ENCODE measurements around the gene DHRS9. TPM values are rescaled to one million over a fixed set of nuclear protein-coding genes. Genes with fewer than 3 reads are reported as not detected.

Gene DHRS9
- total and polyA plus RNA-seq, 9 of the 15 experiments (the other 6 are each of a cell fraction or from before 2014, with no cell fraction given) = 0.27 to 1.7 (median 0.69) TPM

GRCh38 chr2:169131587-169132512 lies 62.5 kb downstream of the DHRS9 start (continued):
- TF ChIP-seq PRDM10 (IDR thresholded peaks at IDR 0.05; ENCODE audit: partially characterized antibody) = no peak
- TF ChIP-seq RUNX1 (IDR thresholded peaks at IDR 0.05; ENCODE audit: low read depth) = no peak
- TF ChIP-seq ARID3A (IDR thresholded peaks at IDR 0.05; ENCODE audit: borderline replicate concordance, low read depth, low read length) = peak; percentile 67; the same call in 1 of the 2 replicates
- peak in 1 of 2 experiments; percentile 11; a peak in 1 of 3 replicates for TF ChIP-seq CBX3 (IDR thresholded peaks at IDR 0.05; ENCODE audit: borderline replicate concordance in 1 of 2, low read length in 2 of 2)
- TF ChIP-seq SMARCA5 (IDR thresholded peaks at IDR 0.05) = peak; percentile 56; the same call in 1 of the 2 replicates
- no peak for TF ChIP-seq ZNF79 (CRISPR knock-in tag; IDR thresholded peaks at IDR 0.05; ENCODE audit: low read depth)
- TF ChIP-seq ZSCAN32 (CRISPR knock-in tag; IDR thresholded peaks at IDR 0.05) = no peak
- no peak for TF ChIP-seq CCNT2 (IDR thresholded peaks at IDR 0.05; ENCODE audit: borderline replicate concordance, extremely low read depth, insufficient read length, low read depth, low read length)
- TF ChIP-seq MLLT1 (IDR thresholded peaks at IDR 0.05) = no peak
- no peak for TF ChIP-seq HCFC1 (IDR thresholded peaks at IDR 0.05; ENCODE audit: low read depth, low read length)
- TF ChIP-seq ZFP1 (CRISPR knock-in tag; IDR thresholded peaks at IDR 0.05) = no peak
- TF ChIP-seq BDP1 (IDR thresholded peaks at IDR 0.05; ENCODE audit: insufficient read depth, insufficient read length) = no peak
- TF ChIP-seq ZNF239 (CRISPR knock-in tag; IDR thresholded peaks at IDR 0.05) = no peak
- TF ChIP-seq CXXC5 (CRISPR knock-in tag; IDR thresholded peaks at IDR 0.05) = peak; percentile 35
- TF ChIP-seq USF2 (CRISPR knock-in tag; IDR thresholded peaks at IDR 0.05) = no peak
- no peak for TF ChIP-seq ZKSCAN3 (CRISPR knock-in tag; IDR thresholded peaks at IDR 0.05)
- TF ChIP-seq OTX1 (CRISPR knock-in tag; IDR thresholded peaks at IDR 0.05) = no peak
- TF ChIP-seq SRSF7 (optimal IDR thresholded peaks at IDR 0.05; ENCODE audit: low read depth, low read length) = no peak
- no peak for TF ChIP-seq ETV1 (tag; conservative IDR thresholded peaks at IDR 0.05; ENCODE audit: low read depth)
- no peak for TF ChIP-seq NR2C1 (IDR thresholded peaks at IDR 0.05)
- no peak for TF ChIP-seq NR2C1 (tag; IDR thresholded peaks at IDR 0.05)
